GM13976 (cell line): ENCODE data around the gene C19orf67.

Experiments
- DNase-seq: peaks from one replicate; pipeline ENCODE4 v3.0.0; 2012; ENCODE audit warnings: low spot score
- in situ Hi-C: fragments of 300-500 bp; cut with MboI; formaldehyde crosslinking; loops from one replicate; pipeline ENCODE4 v1.12.0; 2022; ENCODE audit warnings: low sequenced_read_pairs, mixed read lengths, inconsistent platforms; ENCODE audit not compliant: unreplicated experiment
- TF ChIP-seq, protein P1 (sequence below): IDR thresholded peaks from 2 replicates; pipeline ENCODE4 v1.5.1; 2012; ENCODE audit warnings: borderline replicate concordance, mild to moderate bottlenecking; ENCODE audit not compliant: insufficient read depth; ENCODE audit errors: extremely low read depth, missing control alignments, control extremely low read depth

C19orf67 gene

DNA sequence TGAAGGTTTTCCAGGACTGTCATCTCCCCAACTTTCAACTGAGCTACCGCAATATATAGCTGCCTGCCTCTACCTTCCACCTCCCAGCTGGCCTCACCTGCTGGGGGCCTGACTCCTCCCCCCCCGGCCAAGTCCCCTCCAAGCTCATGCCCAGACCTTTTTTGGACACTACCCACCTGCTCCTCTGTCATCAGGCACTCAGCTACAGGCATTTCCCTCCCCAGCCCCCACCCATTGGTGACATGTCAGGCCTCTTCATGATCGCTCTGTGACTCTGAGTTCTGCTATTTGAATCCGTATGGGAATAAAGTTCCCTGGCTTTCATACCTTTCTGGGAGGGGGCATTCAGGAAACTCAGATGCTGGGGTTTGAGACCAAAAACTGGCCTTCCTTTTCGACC is 30.2 kb upstream of the C19orf67 start:
- no peak for DNase-seq
- TF ChIP-seq, protein P1, sequence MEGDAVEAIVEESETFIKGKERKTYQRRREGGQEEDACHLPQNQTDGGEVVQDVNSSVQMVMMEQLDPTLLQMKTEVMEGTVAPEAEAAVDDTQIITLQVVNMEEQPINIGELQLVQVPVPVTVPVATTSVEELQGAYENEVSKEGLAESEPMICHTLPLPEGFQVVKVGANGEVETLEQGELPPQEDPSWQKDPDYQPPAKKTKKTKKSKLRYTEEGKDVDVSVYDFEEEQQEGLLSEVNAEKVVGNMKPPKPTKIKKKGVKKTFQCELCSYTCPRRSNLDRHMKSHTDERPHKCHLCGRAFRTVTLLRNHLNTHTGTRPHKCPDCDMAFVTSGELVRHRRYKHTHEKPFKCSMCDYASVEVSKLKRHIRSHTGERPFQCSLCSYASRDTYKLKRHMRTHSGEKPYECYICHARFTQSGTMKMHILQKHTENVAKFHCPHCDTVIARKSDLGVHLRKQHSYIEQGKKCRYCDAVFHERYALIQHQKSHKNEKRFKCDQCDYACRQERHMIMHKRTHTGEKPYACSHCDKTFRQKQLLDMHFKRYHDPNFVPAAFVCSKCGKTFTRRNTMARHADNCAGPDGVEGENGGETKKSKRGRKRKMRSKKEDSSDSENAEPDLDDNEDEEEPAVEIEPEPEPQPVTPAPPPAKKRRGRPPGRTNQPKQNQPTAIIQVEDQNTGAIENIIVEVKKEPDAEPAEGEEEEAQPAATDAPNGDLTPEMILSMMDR, result no peak
- in situ Hi-C loops, result no loop called here

DNA sequence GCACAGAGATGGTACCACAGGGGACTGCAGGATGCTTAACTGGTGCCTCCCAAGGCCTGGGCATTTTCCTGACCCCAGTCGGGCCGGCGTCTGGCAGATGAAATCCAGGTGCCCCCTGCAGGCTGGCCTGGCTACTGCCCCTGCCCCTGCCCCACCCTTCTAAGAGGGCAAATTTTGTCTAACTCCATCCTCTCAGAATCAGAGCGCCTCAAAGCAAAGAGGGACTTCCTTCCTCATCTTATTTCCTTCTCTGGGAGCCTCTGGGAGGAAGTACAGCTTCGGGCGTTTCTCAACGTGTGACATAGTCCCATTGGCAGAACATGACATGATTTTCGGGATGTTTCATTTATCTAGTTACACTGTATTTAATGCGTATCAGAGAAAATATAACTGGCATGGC is 29.3 kb upstream of the C19orf67 start:
- in situ Hi-C loops, result no loop called here
- TF ChIP-seq, protein P1, result peak; percentile 42
- DNase-seq, result peak; percentile 69

DNA sequence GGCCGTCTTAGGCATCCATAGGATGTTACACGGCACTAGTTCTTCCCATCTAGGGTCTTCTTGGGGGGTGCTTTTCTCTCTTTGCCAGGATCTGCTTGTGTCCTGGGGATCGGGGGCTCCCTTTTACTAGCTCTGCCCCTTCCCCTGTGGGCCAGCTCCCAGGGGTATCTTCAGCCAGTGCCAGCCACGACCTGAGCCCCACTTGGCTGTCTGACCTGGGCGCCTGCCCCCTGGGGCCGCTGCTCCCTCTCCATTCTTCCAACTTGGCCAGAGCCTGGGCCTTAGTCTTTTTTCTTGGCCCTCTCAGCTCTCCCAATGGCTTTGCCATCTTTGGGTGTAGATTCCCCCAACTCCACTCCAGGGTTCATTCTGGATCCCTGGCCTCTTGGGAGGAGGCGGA is 28.9 kb upstream of the C19orf67 start:
- in situ Hi-C loops, result no loop called here
- no peak for DNase-seq
- TF ChIP-seq, protein P1, result no peak

DNA sequence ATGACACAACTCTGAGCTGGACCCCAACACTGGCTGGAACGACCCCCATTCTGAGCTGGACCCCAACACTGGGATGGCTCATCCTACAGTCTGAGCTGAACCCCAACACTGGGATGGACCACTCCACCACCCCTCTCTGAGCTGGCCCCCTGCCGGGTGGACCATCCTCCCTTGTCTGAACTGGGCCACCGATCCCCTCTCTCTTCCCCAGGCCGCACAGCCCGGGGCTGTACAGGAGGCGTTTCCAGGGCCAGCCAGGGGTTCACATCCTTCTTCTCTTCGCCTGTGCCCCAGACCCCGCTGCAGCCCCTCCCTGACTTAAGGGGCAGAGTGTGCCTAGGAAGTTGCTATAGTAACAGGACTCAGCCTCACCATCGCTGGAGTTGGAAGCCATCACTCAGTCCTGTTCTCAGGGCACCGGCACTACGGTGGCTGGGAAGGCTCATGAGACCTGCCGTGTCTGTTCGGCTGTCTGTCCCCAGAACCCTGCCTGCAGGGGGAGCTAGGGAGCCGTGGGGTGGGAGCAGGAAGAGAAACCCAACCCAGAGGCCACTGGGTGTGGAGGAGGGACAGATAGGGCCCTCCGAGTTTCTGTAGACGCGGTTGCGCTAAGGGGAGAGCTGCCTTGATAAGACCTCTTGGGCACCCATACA is 28.3 kb upstream of the C19orf67 start:
- in situ Hi-C loops, result no loop called here
- TF ChIP-seq, protein P1, result no peak
- DNase-seq, result no peak

DNA sequence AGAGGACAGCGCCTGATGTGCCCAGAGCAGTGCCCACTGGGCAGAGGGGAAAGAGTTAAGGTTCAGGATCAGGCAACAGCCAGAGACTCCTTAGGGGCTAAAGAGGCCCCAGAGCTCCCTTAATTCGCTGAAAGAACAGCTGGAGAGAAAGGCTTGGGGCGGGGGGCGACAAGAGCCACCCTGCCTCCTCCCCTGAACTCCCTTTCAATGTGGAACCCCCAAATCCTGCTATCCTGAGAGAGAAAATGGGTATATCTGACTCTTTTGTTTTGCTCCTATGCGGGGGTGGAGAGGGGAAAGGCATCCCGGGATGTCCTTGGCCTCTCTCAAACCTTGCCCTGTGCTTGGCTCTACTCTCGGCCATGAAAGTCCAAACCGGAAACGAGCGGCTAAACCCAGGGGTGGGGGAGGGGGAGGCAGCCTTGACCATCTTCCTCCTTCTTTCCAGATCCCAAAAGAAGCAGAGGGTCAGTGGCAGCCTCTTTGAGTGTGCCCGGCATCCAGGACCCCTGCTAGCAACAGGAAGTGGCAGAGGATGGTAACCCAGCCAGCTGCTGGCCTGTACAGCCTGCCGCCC is 27.3 kb upstream of the C19orf67 start:
- TF ChIP-seq, protein P1, result no peak
- in situ Hi-C loops, result no loop called here
- DNase-seq, result no peak

DNA sequence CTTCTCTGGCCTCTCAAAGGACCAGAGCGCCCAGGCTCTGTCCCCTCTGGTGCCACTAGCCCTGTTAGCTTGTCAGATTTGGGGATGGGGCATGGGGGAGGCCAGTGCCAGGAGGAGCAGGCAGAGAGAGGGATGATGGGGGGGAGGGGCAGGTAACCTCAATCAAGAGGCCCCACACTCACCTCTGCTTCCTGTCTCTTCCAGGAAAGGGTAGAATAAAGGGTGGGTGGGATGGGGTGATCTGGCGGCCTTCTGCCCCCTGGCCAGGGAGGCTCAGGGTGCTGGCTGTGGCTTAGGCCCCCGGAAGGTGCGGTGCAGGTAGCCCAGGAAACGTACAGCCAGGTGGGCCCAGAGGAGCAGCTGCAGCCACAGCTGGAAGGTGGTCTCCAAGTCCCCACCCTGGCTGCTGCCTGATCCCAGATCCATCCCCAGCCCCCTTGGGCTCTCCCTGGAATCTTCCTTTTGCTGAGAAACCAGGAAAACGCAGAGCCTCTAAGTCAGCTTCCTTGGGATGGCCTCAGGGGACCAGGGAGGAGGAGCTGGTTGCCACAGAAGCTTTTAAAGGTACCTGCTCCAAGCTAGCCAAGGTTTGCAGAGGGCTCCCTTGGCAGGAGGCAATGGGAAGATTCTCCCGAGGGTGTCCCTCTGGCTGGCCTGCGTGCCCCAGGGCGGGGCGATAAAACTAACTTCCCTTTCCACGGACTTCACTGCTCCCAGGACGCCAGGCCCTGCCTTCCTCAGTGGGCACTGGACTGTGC is 26.6 kb upstream of the C19orf67 start:
- no peak for DNase-seq
- in situ Hi-C loops, result no loop called here
- TF ChIP-seq, protein P1, result no peak
